HepG2 (cell line): ENCODE measurements around the gene ZDHHC16. TPM values are rescaled to one million over a fixed set of nuclear protein-coding genes. Genes with fewer than 3 reads are reported as not detected.

ENCODE experiments used
- ARID3A ChIP-seq: IDR thresholded peaks from 2 replicates; pipeline ENCODE4 v1.6.1; 2012; ENCODE audit warnings: low read depth, low read length, improper control_type of control experiment
- CBFB ChIP-seq: sonication (generic); formaldehyde crosslinking; IDR thresholded peaks from 2 replicates; pipeline ENCODE4 v1.4.0; 2020; ENCODE audit warnings: missing genetic modification reagents
- ETV6 ChIP-seq: sonication (generic); formaldehyde crosslinking; conservative IDR thresholded peaks from 2 replicates; pipeline ENCODE4 v1.4.0; 2020; ENCODE audit warnings: missing genetic modification reagents
- HES4 ChIP-seq: sonication (generic); formaldehyde crosslinking; IDR thresholded peaks from 2 replicates; pipeline ENCODE4 v1.9.0; 2021; ENCODE audit warnings: mild to moderate bottlenecking, missing genetic modification reagents, borderline replicate concordance
- KDM4B ChIP-seq: sonication (generic); formaldehyde crosslinking; IDR thresholded peaks from 2 replicates; pipeline ENCODE4 v1.4.0; 2020; ENCODE audit warnings: missing genetic modification reagents
- KLF6 ChIP-seq: IDR thresholded peaks from 2 replicates; pipeline ENCODE4 v1.8.0; 2016; ENCODE audit warnings: missing biosample characterization, missing genetic modification reagents
- MAFG ChIP-seq: sonication (generic); formaldehyde crosslinking; IDR thresholded peaks from 2 replicates; pipeline ENCODE4 v1.5.1; 2020; ENCODE audit warnings: mild to moderate bottlenecking, missing genetic modification reagents
- NFRKB ChIP-seq: fragments of 450-650 bp; IDR thresholded peaks from 2 replicates; pipeline ENCODE4 v1.6.1; 2017
- NFYC ChIP-seq: IDR thresholded peaks from 2 replicates; pipeline ENCODE4 v1.6.1; 2016; ENCODE audit warnings: missing genetic modification reagents, missing compliant biosample characterization
- NR2F6 ChIP-seq, 2 experiments: IDR thresholded peaks; 2 replicates each; pipeline ENCODE4 v1.6.1; 2016; ENCODE audit warnings: antibody characterized with exemption in 1 of 2, mild to moderate bottlenecking in 1 of 2
- PBX3 ChIP-seq: sonication (generic); formaldehyde crosslinking; IDR thresholded peaks from 2 replicates; pipeline ENCODE4 v1.8.1; 2023; ENCODE audit warnings: missing genetic modification reagents, inconsistent platforms, borderline replicate concordance
- PHF20 ChIP-seq: sonication (generic); formaldehyde crosslinking; IDR thresholded peaks from 2 replicates; pipeline ENCODE4 v1.5.0; 2020; ENCODE audit warnings: mild to moderate bottlenecking, missing genetic modification reagents
- RFX5 ChIP-seq: IDR thresholded peaks from 2 replicates; pipeline ENCODE4 v1.6.1; 2011; ENCODE audit warnings: low read depth, low read length, improper control_type of control experiment
- ZFP36L1 ChIP-seq: sonication (generic); formaldehyde crosslinking; IDR thresholded peaks from 2 replicates; pipeline ENCODE4 v1.8.0; 2022; ENCODE audit warnings: mild to moderate bottlenecking, missing genetic modification reagents, moderate library complexity
- ZMAT3 ChIP-seq: sonication (generic); formaldehyde crosslinking; conservative IDR thresholded peaks from 2 replicates; pipeline ENCODE4 v1.7.0; 2021; ENCODE audit warnings: missing genetic modification reagents
- ZNF207 ChIP-seq: fragments of 450-650 bp; IDR thresholded peaks from 2 replicates; pipeline ENCODE4 v1.6.1; 2016; ENCODE audit warnings: antibody characterized with exemption, borderline replicate concordance
- ZNF251 ChIP-seq: sonication (generic); formaldehyde crosslinking; IDR thresholded peaks from 2 replicates; pipeline ENCODE4 v1.9.0; 2021; ENCODE audit warnings: mild to moderate bottlenecking, missing genetic modification reagents
- ZNF329 ChIP-seq: sonication (generic); formaldehyde crosslinking; IDR thresholded peaks from 2 replicates; pipeline ENCODE4 v1.9.0; 2021; ENCODE audit warnings: low read depth, mild to moderate bottlenecking, missing genetic modification reagents
- ZNF335 ChIP-seq: sonication (generic); formaldehyde crosslinking; IDR thresholded peaks from 2 replicates; pipeline ENCODE4 v1.4.0; 2020; ENCODE audit warnings: missing genetic modification reagents
- ZNF451 ChIP-seq: sonication (generic); formaldehyde crosslinking; IDR thresholded peaks from 2 replicates; pipeline ENCODE4 v1.5.0; 2020; ENCODE audit warnings: mild to moderate bottlenecking, missing genetic modification reagents
- ZNF484 ChIP-seq: sonication (generic); formaldehyde crosslinking; IDR thresholded peaks from 2 replicates; pipeline ENCODE4 v1.5.1; 2020; ENCODE audit warnings: mild to moderate bottlenecking, low read depth, missing genetic modification reagents, borderline replicate concordance
- ZNF552 ChIP-seq: sonication (generic); formaldehyde crosslinking; IDR thresholded peaks from 2 replicates; pipeline ENCODE4 v1.9.0; 2022; ENCODE audit warnings: missing genetic modification reagents, mild to moderate bottlenecking, borderline replicate concordance
- ZNF556 ChIP-seq: sonication (generic); formaldehyde crosslinking; IDR thresholded peaks from 2 replicates; pipeline ENCODE4 v1.4.0; 2020; ENCODE audit warnings: mild to moderate bottlenecking, missing genetic modification reagents, borderline replicate concordance
- ZSCAN31 ChIP-seq: sonication (generic); formaldehyde crosslinking; IDR thresholded peaks from 2 replicates; pipeline ENCODE4 v1.5.0; 2020; ENCODE audit warnings: low read depth, mild to moderate bottlenecking, missing genetic modification reagents
- polyA plus RNA-seq, 8 experiments: library from polyadenylated mRNA; depleted of rRNA in 3 of 8; stranded (reverse) in 7 of 8; unstranded in 1 of 8; fragments of >200 nt; fragmentation: Illumina TruSeq in 4 of 8; extraction: Trizol in 4 of 8; gene quantifications; 2 replicates each; pipeline versions ENCODE4 v1.2.1 to v1.2.3, GENCODE V29; 2011 to 2016; ENCODE audit warnings: low read depth in 4 of 8, missing spikeins in 1 of 8, mixed read lengths in 1 of 8; ENCODE audit not compliant: insufficient read depth in 1 of 8
- total RNA-seq, 5 experiments: library from RNA; depleted of rRNA; stranded (reverse); fragments of >200 nt; fragmentation: Illumina TruSeq; extraction: Trizol; gene quantifications; 2 replicates each; pipeline ENCODE4 v1.2.3, GENCODE V29; 2016; ENCODE audit warnings: low read depth in 1 of 5
- TF ChIP-seq, protein P1 (sequence below): sonication (generic); formaldehyde crosslinking; IDR thresholded peaks from 2 replicates; pipeline ENCODE4 v1.5.0; 2020; ENCODE audit warnings: missing genetic modification reagents
- TF ChIP-seq, protein P2 (sequence below): sonication (generic); IDR thresholded peaks from 2 replicates; pipeline ENCODE4 v1.6.1; 2016; ENCODE audit warnings: low read depth, borderline replicate concordance

Gene ZDHHC16
- total and polyA plus RNA-seq, 2 of the 13 experiments (the other 11 are each of a cell fraction or from before 2014, with no cell fraction given) = 40.8 to 41.8 TPM

GRCh38 chr10:97400665-97401454, 45.1 kb upstream of the ZDHHC16 start, which contains the start of gene RRP12 (continued):
- TF ChIP-seq RFX5 (peak; percentile 73; the same call in 1 of the 2 replicates), CBFB (no peak), ZNF251 (CRISPR knock-in tag) (no peak), ZSCAN31 (no peak), ZMAT3 (CRISPR knock-in tag) (peak; percentile 58; the same call in 1 of the 2 replicates), ZFP36L1 (CRISPR knock-in tag) (no peak), MAFG (CRISPR knock-in tag) (no peak), KLF6 (peak; percentile 68; the same call in 1 of the 2 replicates), PBX3 (CRISPR knock-in tag) (no peak), ETV6 (CRISPR knock-in tag) (no peak), ZNF207 (no peak), KDM4B (no peak; the same call in 1 of the 2 replicates), PHF20 (CRISPR knock-in tag) (peak; percentile 73), NR2F6 (IDR thresholded peaks at IDR 0.05) (no peak), NR2F6 (CRISPR knock-in tag; IDR thresholded peaks at IDR 0.05) (no peak; the same call in 1 of the 2 replicates), ZNF451 (CRISPR knock-in tag) (no peak), HES4 (CRISPR knock-in tag) (no peak), ZNF335 (no peak), ZNF552 (CRISPR knock-in tag) (no peak), ZNF484 (CRISPR knock-in tag) (0 out of 2 replicates have a peak, but pooled peaks have one; percentile 53), NFRKB (no peak), NFYC (CRISPR knock-in tag) (no peak), ZNF329 (CRISPR knock-in tag) (no peak), ZNF556 (no peak), ARID3A (no peak)
- TF ChIP-seq, protein P1, sequence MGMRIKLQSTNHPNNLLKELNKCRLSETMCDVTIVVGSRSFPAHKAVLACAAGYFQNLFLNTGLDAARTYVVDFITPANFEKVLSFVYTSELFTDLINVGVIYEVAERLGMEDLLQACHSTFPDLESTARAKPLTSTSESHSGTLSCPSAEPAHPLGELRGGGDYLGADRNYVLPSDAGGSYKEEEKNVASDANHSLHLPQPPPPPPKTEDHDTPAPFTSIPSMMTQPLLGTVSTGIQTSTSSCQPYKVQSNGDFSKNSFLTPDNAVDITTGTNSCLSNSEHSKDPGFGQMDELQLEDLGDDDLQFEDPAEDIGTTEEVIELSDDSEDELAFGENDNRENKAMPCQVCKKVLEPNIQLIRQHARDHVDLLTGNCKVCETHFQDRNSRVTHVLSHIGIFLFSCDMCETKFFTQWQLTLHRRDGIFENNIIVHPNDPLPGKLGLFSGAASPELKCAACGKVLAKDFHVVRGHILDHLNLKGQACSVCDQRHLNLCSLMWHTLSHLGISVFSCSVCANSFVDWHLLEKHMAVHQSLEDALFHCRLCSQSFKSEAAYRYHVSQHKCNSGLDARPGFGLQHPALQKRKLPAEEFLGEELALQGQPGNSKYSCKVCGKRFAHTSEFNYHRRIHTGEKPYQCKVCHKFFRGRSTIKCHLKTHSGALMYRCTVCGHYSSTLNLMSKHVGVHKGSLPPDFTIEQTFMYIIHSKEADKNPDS (CRISPR knock-in tag) = no peak
- TF ChIP-seq, protein P2, sequence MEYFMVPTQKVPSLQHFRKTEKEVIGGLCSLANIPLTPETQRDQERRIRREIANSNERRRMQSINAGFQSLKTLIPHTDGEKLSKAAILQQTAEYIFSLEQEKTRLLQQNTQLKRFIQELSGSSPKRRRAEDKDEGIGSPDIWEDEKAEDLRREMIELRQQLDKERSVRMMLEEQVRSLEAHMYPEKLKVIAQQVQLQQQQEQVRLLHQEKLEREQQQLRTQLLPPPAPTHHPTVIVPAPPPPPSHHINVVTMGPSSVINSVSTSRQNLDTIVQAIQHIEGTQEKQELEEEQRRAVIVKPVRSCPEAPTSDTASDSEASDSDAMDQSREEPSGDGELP = 0 out of 2 replicates have a peak, but pooled peaks have one; percentile 23
